ENCODE results near the gene ABCC3.
"Not testable (repeated sequence)": the region's sequence is repeated elsewhere in the genome, so short reads cannot be mapped to it uniquely, and the experiment has no call there.

The ABCC3 gene

GRCh38 chr17:50666316-50666715 lies 31.6 kb downstream of the ABCC3 start:
- no peak for DNase-seq (ENCODE audit: low read depth)

GRCh38 chr17:50667259-50668024 lies 32.8 kb downstream of the ABCC3 start:
- no peak for DNase-seq (ENCODE audit: low read depth)

GRCh38 chr17:50668025-50668837 lies 33.5 kb downstream of the ABCC3 start:
- DNase-seq (ENCODE audit: low read depth): no peak

GRCh38 chr17:50668838-50669581 lies 34.3 kb downstream of the ABCC3 start:
- DNase-seq (ENCODE audit: low read depth): no peak

- DNase-seq (ENCODE audit: low read depth): no peak
These were observed 37.4 kb downstream of the ABCC3 start for GRCh38 chr17:50672071-50672470.

GRCh38 chr17:50672831-50673551 lies 38.3 kb downstream of the ABCC3 start:
- DNase-seq (ENCODE audit: low read depth): no peak

- no peak for DNase-seq (ENCODE audit: low read depth)
These were observed 40.5 kb downstream of the ABCC3 start for GRCh38 chr17:50675190-50675589.

- no peak for DNase-seq (ENCODE audit: low read depth)
These were observed 40.9 kb downstream of the ABCC3 start for GRCh38 chr17:50675627-50676026.

GRCh38 chr17:50676065-50676975 lies 41.6 kb downstream of the ABCC3 start:
- DNase-seq (ENCODE audit: low read depth): no peak

- no peak for DNase-seq (ENCODE audit: low read depth)
These were observed 43.2 kb downstream of the ABCC3 start for GRCh38 chr17:50677851-50678375.

GRCh38 chr17:50679008-50679544 lies 44.4 kb downstream of the ABCC3 start:
- DNase-seq (ENCODE audit: low read depth): no peak

GRCh38 chr17:50680126-50680525 lies 45.4 kb downstream of the ABCC3 start:
- DNase-seq (ENCODE audit: low read depth): no peak

GRCh38 chr17:50680543-50681262 lies 46.0 kb downstream of the ABCC3 start:
- DNase-seq (ENCODE audit: low read depth): not testable (repeated sequence)

GRCh38 chr17:50681263-50682200 lies 46.9 kb downstream of the ABCC3 start:
- DNase-seq (ENCODE audit: low read depth): no peak

- DNase-seq (ENCODE audit: low read depth): no peak
These were observed 47.8 kb downstream of the ABCC3 start for GRCh38 chr17:50682441-50682840.

- DNase-seq (ENCODE audit: low read depth): no peak
These were observed 48.3 kb downstream of the ABCC3 start for GRCh38 chr17:50682938-50683337.

- DNase-seq (ENCODE audit: low read depth): no peak
These were observed 49.0 kb downstream of the ABCC3 start for GRCh38 chr17:50683434-50684287.

GRCh38 chr17:50684288-50684611 lies 49.6 kb downstream of the ABCC3 start:
- no peak for DNase-seq (ENCODE audit: low read depth)

Data from stimulated activated CD8-positive, alpha-beta memory T cell treated with anti-CD3 and anti-CD28 coated beads, Interleukin-15, amount 100 ng/mL, for 1 hour (primary cell).